ENCODE results near the gene NDUFV1. TPM values are rescaled to one million over a fixed set of nuclear protein-coding genes. Genes with fewer than 3 reads are reported as not detected.
"Not testable (repeated sequence)": the region's sequence is repeated elsewhere in the genome, so short reads cannot be mapped to it uniquely, and the experiment has no call there.

The NDUFV1 gene
- total RNA-seq, 1 experiment from 2014 or later = 242 TPM

DNA sequence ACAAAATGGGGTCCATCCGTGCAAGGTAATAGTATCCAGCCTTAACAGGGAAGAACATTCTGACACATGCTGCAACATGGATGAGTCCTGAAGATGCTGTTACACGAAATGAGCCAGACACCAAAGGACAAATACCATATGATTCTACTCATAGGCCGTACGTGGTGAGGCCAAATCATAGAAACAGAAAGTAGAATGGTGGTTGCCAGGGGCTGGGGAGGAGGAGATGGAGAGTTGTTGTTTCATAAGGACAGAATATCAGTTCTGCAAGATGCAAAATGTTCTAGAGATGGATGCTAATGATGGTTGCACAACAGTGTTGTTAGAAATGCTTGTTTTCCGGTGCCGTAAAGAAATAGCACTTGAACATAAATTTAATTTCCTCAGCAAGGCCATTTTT is 30.2 kb downstream of the NDUFV1 start:
- ATAC-seq (no peak), DNase-seq (ENCODE audit: low read depth, low spot score) (no peak)
- ChIA-PET RAD21 (ENCODE audit: low non-redundant PET in 1 of 2, low total read pairs in 2 of 2, uncharacterized antibody in 2 of 2, unreplicated experiment in 2 of 2) (no interaction called here), CTCF (interaction anchor here (3.6 kb wide), 1 partner anchor 7 kb away, joined by 10 read pairs; the partner anchor contains the start of gene NUDT8), POLR2A (no interaction called here)
- H3K9ac ChIP-seq (ENCODE audit: low read length) = no peak overlapping the region
- TF ChIP-seq EZH2phosphoT487 (IDR thresholded peaks at IDR 0.05; ENCODE audit: borderline replicate concordance) = no peak
- TF ChIP-seq ZNF274 (IDR thresholded peaks at IDR 0.05; ENCODE audit: low read depth, low read length) = no peak
- no peak for TF ChIP-seq EZH2 (IDR thresholded peaks at IDR 0.05)
- TF ChIP-seq SP1 (IDR thresholded peaks at IDR 0.05; ENCODE audit: low read depth) = no peak
- no peak for TF ChIP-seq SIN3A (IDR thresholded peaks at IDR 0.05; ENCODE audit: low read depth)
- TF ChIP-seq FOSL1 (IDR thresholded peaks at IDR 0.05; ENCODE audit: low read depth) = no peak
- no peak for TF ChIP-seq TCF7L2 (IDR thresholded peaks at IDR 0.05; ENCODE audit: borderline replicate concordance, extremely low read depth, insufficient read depth, insufficient read length)
- no peaks in the 10 kb centered on the region for H3K4me1 ChIP-seq (ENCODE audit: control insufficient read depth in 1 of 2, insufficient read depth in 2 of 2, low read length in 2 of 2)
- no peak overlapping the region for H2AFZ ChIP-seq (ENCODE audit: low read depth, low read length, poor library complexity, severe bottlenecking)
- H3K79me2 ChIP-seq (ENCODE audit: insufficient read depth, low read length) = no peaks in the 10 kb centered on the region
- H3K27ac ChIP-seq (ENCODE audit: low read depth, low read length) = no peak overlapping the region
- no peaks in the 10 kb centered on the region for H3K9me2 ChIP-seq (ENCODE audit: insufficient read depth)
- no peaks in the 10 kb centered on the region for H4K20me1 ChIP-seq (ENCODE audit: insufficient read depth)
- no peaks in the 10 kb centered on the region for H3K9me3 ChIP-seq (ENCODE audit: control insufficient read depth in 1 of 2, insufficient read depth in 1 of 2, low read depth in 1 of 2, low read length in 2 of 2)
- H3K27me3 ChIP-seq (ENCODE audit: insufficient read depth, low read length) = no peaks in the 10 kb centered on the region
- H3K4me2 ChIP-seq (ENCODE audit: low read length) = no peak overlapping the region
- H3K4me3 ChIP-seq (replicated peaks in 1 of 2; ENCODE audit: low read depth in 1 of 2, low read length in 2 of 2) = no peak overlapping the region
- BruUV-seq (replicated peaks) = no TSS peak
- H3K36me3 ChIP-seq (ENCODE audit: control insufficient read depth in 1 of 2, insufficient read depth in 2 of 2, low read length in 2 of 2) = no peaks in the 10 kb centered on the region
- intact Hi-C loops (cut with micrococcal nuclease) = loop anchor here (10.0 kb wide), 1 partner anchor 78 kb away; no protein-coding TSS in a partner anchor

GRCh38 chr11:67637441-67637840 is 30.7 kb downstream of the NDUFV1 start:
- H3K9ac ChIP-seq (ENCODE audit: low read length); ATAC-seq; H3K4me2 ChIP-seq (ENCODE audit: low read length); RAD21 ChIA-PET (ENCODE audit: low non-redundant PET in 1 of 2, low total read pairs in 2 of 2, uncharacterized antibody in 2 of 2, unreplicated experiment in 2 of 2); DNase-seq (ENCODE audit: low read depth, low spot score); H3K79me2 ChIP-seq (ENCODE audit: insufficient read depth, low read length); BruUV-seq (replicated peaks); H3K9me2 ChIP-seq (ENCODE audit: insufficient read depth); H3K9me3 ChIP-seq (ENCODE audit: control insufficient read depth in 1 of 2, insufficient read depth in 1 of 2, low read depth in 1 of 2, low read length in 2 of 2); H3K4me3 ChIP-seq (replicated peaks in 1 of 2; ENCODE audit: low read depth in 1 of 2, low read length in 2 of 2); H2AFZ ChIP-seq (ENCODE audit: low read depth, low read length, poor library complexity, severe bottlenecking); POLR2A ChIA-PET; H3K4me1 ChIP-seq (ENCODE audit: control insufficient read depth in 1 of 2, insufficient read depth in 2 of 2, low read length in 2 of 2); H3K36me3 ChIP-seq (ENCODE audit: control insufficient read depth in 1 of 2, insufficient read depth in 2 of 2, low read length in 2 of 2); H4K20me1 ChIP-seq (ENCODE audit: insufficient read depth); H3K27ac ChIP-seq (ENCODE audit: low read depth, low read length); H3K27me3 ChIP-seq (ENCODE audit: insufficient read depth, low read length): not testable (repeated sequence)
- CTCF ChIA-PET = interaction anchor here (0.9 to 3.6 kb wide), 2 partner anchors 7 to 9 kb away, joined by 3 to 10 read pairs; partner anchors contain the start of gene NUDT8
- intact Hi-C loops (cut with micrococcal nuclease) = loop anchor here (10.0 kb wide), 1 partner anchor 77 kb away; no protein-coding TSS in a partner anchor

Measured in HCT116 (cell line).